GM10266 (cell line): ENCODE results near the gene HES4.
A peak's percentile ranks its signal among the peaks of the same experiment; 100 is the strongest.

ENCODE experiments used
- DNase-seq: peaks from one replicate; pipeline ENCODE4 v3.0.0; 2012; ENCODE audit errors: extremely low spot score
- CTCF ChIP-seq: IDR thresholded peaks from 2 replicates; pipeline ENCODE4 v1.5.1; 2012; ENCODE audit warnings: mild to moderate bottlenecking, low read depth; ENCODE audit not compliant: control insufficient read depth, insufficient read depth; ENCODE audit errors: missing control alignments

HES4 gene

GRCh38 chr1:999725-1000356, at the start of gene HES4:
Gene HES4 (minus strand): TSS chr1:1000097. CDS start chr1:999973, 124 bp downstream.
- DNase-seq = peak; percentile 86
- TF ChIP-seq CTCF = no peak

- no peak for DNase-seq
- TF ChIP-seq CTCF = no peak
These were observed 48.9 kb upstream of the HES4 start for GRCh38 chr1:1048765-1049164.

- TF ChIP-seq CTCF = no peak
- no peak for DNase-seq
These were observed 48.1 kb upstream of the HES4 start for GRCh38 chr1:1047963-1048362.

GRCh38 chr1:1047407-1047806, 47.5 kb upstream of the HES4 start:
- no peak for TF ChIP-seq CTCF

GRCh38 chr1:1046767-1047166, 46.9 kb upstream of the HES4 start:
- no peak for DNase-seq
- no peak for TF ChIP-seq CTCF

More at GRCh38 chr1:1047407-1047806, 47.5 kb upstream of the HES4 start:
- no peak for DNase-seq

- TF ChIP-seq CTCF = no peak
- DNase-seq = no peak
These were observed 46.3 kb upstream of the HES4 start for GRCh38 chr1:1046243-1046642.

- no peak for TF ChIP-seq CTCF
- DNase-seq = no peak
These were observed 45.2 kb upstream of the HES4 start for GRCh38 chr1:1045129-1045528.
